Osteoblast (primary cell): Measurements from ENCODE around the gene SAMD10. TPM values are rescaled to one million over a fixed set of nuclear protein-coding genes. Genes with fewer than 3 reads are reported as not detected.

Experiments
- DNase-seq: peaks from one replicate; pipeline ENCODE4 v3.0.0; 2011; ENCODE audit warnings: low spot score, mixed read lengths; ENCODE audit not compliant: insufficient read length; ENCODE audit errors: missing footprints
- H2AFZ ChIP-seq: 2 replicates; pipeline ENCODE4 v1.6.0; 2011; ENCODE audit warnings: mild to moderate bottlenecking, low read length
- H3K27ac ChIP-seq: 2 replicates; pipeline ENCODE4 v1.5.1; 2011; ENCODE audit warnings: mild to moderate bottlenecking, low read depth, low read length, moderate library complexity
- H3K27me3 ChIP-seq: 2 replicates; pipeline ENCODE4 v1.6.0; 2012; ENCODE audit warnings: mild to moderate bottlenecking, control low read depth, inconsistent platforms, low read length, moderate library complexity; ENCODE audit not compliant: insufficient read depth
- H3K36me3 ChIP-seq: 2 replicates; pipeline ENCODE4 v1.5.1; 2011; ENCODE audit warnings: mild to moderate bottlenecking, low read length, control low read depth, moderate library complexity; ENCODE audit not compliant: insufficient read depth
- H3K4me1 ChIP-seq: 2 replicates; pipeline ENCODE4 v1.5.1; 2011; ENCODE audit warnings: mild to moderate bottlenecking, low read length, control low read depth, moderate library complexity; ENCODE audit not compliant: insufficient read depth
- H3K4me2 ChIP-seq: 2 replicates; pipeline ENCODE4 v1.6.0; 2011; ENCODE audit warnings: mild to moderate bottlenecking, low read length; ENCODE audit not compliant: insufficient read depth
- H3K4me3 ChIP-seq: fragments of 200-600 bp; sonication (generic); 3 replicates; pipeline ENCODE4 v1.5.1; 2012; ENCODE audit warnings: mild to moderate bottlenecking, low read length, inconsistent platforms; ENCODE audit not compliant: insufficient read depth
- H3K79me2 ChIP-seq: 2 replicates; pipeline ENCODE4 v1.6.0; 2012; ENCODE audit warnings: mild to moderate bottlenecking, low read length, control low read depth, inconsistent platforms; ENCODE audit not compliant: insufficient read depth
- H3K9me3 ChIP-seq: 2 replicates; pipeline ENCODE4 v1.5.1; 2011; ENCODE audit warnings: low read depth, low read length, control low read depth
- H4K20me1 ChIP-seq: 2 replicates; pipeline ENCODE4 v1.6.0; 2012; ENCODE audit warnings: mild to moderate bottlenecking, low read length, control low read depth; ENCODE audit not compliant: insufficient read depth
- small RNA-seq: library from RNA; depleted of rRNA; stranded (forward); fragments of <200 nt; gene quantifications from one replicate; pipeline ENCODE3, GENCODE V24; 2012
- total RNA-seq: library from RNA; depleted of rRNA; stranded (reverse); fragments of >200 nt; gene quantifications from 2 replicates; pipeline ENCODE4 v1.2.3, GENCODE V29; 2012
- TF ChIP-seq, protein P1 (sequence below): IDR thresholded peaks from 2 replicates; pipeline ENCODE4 v1.5.1; 2011; ENCODE audit warnings: mild to moderate bottlenecking, low read depth, low read length, moderate library complexity; ENCODE audit errors: extremely low read depth

The SAMD10 gene
- total RNA-seq, 1 donor: 1.4 TPM

DNA sequence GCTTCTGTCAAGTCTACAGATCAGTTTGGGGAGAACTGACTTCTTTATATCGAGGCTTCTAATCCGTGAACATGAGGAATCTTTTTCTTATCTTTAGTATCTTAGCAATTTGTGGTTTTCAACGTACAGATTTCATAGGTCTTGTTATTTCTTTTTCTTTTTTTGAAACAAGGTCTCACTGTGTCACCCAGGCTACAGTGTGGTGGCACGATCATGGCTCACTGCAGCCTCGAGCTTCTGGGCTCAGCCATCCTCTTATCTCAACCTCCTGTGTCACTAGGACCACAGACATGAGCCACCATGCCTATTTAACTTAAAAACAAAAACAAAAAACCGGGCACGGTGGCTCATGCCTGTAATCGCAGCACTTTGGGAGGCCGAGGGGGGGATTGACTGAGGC, 55.2 kb downstream of the SAMD10 start:
- H3K4me1 ChIP-seq: no peaks in the 10 kb centered on the region
- no peak for DNase-seq
- H3K4me3 ChIP-seq: no peak overlapping the region
- no peak overlapping the region for H3K4me2 ChIP-seq
- TF ChIP-seq, protein P1, sequence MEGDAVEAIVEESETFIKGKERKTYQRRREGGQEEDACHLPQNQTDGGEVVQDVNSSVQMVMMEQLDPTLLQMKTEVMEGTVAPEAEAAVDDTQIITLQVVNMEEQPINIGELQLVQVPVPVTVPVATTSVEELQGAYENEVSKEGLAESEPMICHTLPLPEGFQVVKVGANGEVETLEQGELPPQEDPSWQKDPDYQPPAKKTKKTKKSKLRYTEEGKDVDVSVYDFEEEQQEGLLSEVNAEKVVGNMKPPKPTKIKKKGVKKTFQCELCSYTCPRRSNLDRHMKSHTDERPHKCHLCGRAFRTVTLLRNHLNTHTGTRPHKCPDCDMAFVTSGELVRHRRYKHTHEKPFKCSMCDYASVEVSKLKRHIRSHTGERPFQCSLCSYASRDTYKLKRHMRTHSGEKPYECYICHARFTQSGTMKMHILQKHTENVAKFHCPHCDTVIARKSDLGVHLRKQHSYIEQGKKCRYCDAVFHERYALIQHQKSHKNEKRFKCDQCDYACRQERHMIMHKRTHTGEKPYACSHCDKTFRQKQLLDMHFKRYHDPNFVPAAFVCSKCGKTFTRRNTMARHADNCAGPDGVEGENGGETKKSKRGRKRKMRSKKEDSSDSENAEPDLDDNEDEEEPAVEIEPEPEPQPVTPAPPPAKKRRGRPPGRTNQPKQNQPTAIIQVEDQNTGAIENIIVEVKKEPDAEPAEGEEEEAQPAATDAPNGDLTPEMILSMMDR: no peak
- peaks cover 89% of the 10 kb centered on the region for H3K79me2 ChIP-seq
- H3K27ac ChIP-seq: no peak overlapping the region
- no peak overlapping the region for H2AFZ ChIP-seq
- peaks cover 41% of the 10 kb centered on the region for H4K20me1 ChIP-seq
- no peaks in the 10 kb centered on the region for H3K27me3 ChIP-seq
- H3K36me3 ChIP-seq: peaks cover 21% of the 10 kb centered on the region
- H3K9me3 ChIP-seq: no peaks in the 10 kb centered on the region

Small RNA genes within 50 kb of the gene (small RNA-seq; reads per million reads assigned to genes)
- not detected for gene MIR647

Other genes with a start within 250 kb of the SAMD10 start
- gene LIME1, start 243.0 kb downstream of the SAMD10 start, total RNA-seq: 1.8 and 2.9 TPM in 2 replicates
- gene SLC2A4RG, start 239.9 kb downstream of the SAMD10 start, total RNA-seq: 27.5 and 29.5 TPM in 2 replicates
- gene ZBTB46, start 148.4 kb downstream of the SAMD10 start, total RNA-seq: under 0.01 and 0.36 TPM in 2 replicates
- not detected in 2 replicates for gene ABHD16B, start 118.1 kb downstream of the SAMD10 start, total RNA-seq
- gene TPD52L2, start 114.4 kb downstream of the SAMD10 start, total RNA-seq: 99.6 and 115 TPM in 2 replicates
- gene DNAJC5, start 84.5 kb downstream of the SAMD10 start, total RNA-seq: 41.5 and 53.9 TPM in 2 replicates
- gene UCKL1, start 23.2 kb downstream of the SAMD10 start, total RNA-seq: 21.0 and 23.9 TPM in 2 replicates
- 12.1 and 14.5 TPM in 2 replicates for gene ZNF512B, start 9.7 kb downstream of the SAMD10 start, total RNA-seq
- gene PRPF6, start 1.5 kb upstream of the SAMD10 start, total RNA-seq: 47.1 and 56.1 TPM in 2 replicates
- 0.59 and 1.1 TPM in 2 replicates for gene C20orf204, start 56.5 kb upstream of the SAMD10 start, total RNA-seq
- under 0.01 TPM in 2 replicates for gene SOX18, start 70.0 kb upstream of the SAMD10 start, total RNA-seq
- 28.9 and 31.5 TPM in 2 replicates for gene TCEA2, start 83.6 kb upstream of the SAMD10 start, total RNA-seq
- 5.3 and 6.9 TPM in 2 replicates for gene RGS19, start 99.9 kb upstream of the SAMD10 start, total RNA-seq
- gene OPRL1, start 100.4 kb upstream of the SAMD10 start, total RNA-seq: 0.59 and 0.72 TPM in 2 replicates
- gene LKAAEAR1, start 104.8 kb upstream of the SAMD10 start, total RNA-seq: 0.72 TPM in 1 of 2 replicates, not detected in the other
- not detected in 2 replicates for gene NPBWR2, start 127.9 kb upstream of the SAMD10 start, total RNA-seq
- gene MYT1, start 184.8 kb upstream of the SAMD10 start, total RNA-seq: not detected in 2 replicates